ENCODE data around the gene CCL3.
"Not testable (repeated sequence)": the region's sequence is repeated elsewhere in the genome, so short reads cannot be mapped to it uniquely, and the experiment has no call there.

The CCL3 gene

GRCh38 chr17:36092230-36092629 lies 2.3 kb upstream of the CCL3 start:
- no peak for TF ChIP-seq CTCF (IDR thresholded peaks at IDR 0.05; ENCODE audit: low read depth, low read length, missing control alignments)
- H3K4me3 ChIP-seq (ENCODE audit: low read depth, low read length), result no peak overlapping the region
- DNase-seq (ENCODE audit: low read depth), result no peak

GRCh38 chr17:36089339-36089865 lies 541 bp downstream of the CCL3 start:
- no peak for TF ChIP-seq CTCF (IDR thresholded peaks at IDR 0.05; ENCODE audit: low read depth, low read length, missing control alignments)
- H3K4me3 ChIP-seq (ENCODE audit: low read depth, low read length), result peak overlapping the region; percentile 55
- no peak for DNase-seq (ENCODE audit: low read depth)

- TF ChIP-seq CTCF (IDR thresholded peaks at IDR 0.05; ENCODE audit: low read depth, low read length, missing control alignments), result no peak
- DNase-seq (ENCODE audit: low read depth), result no peak
- peak overlapping the region; percentile 55 for H3K4me3 ChIP-seq (ENCODE audit: low read depth, low read length)
Observed at GRCh38 chr17:36088670-36089338, 1.1 kb downstream of the CCL3 start.

GRCh38 chr17:36087897-36088572 lies 1.9 kb downstream of the CCL3 start:
- DNase-seq (ENCODE audit: low read depth), result not testable (repeated sequence)
- peak overlapping the region; percentile 55 for H3K4me3 ChIP-seq (ENCODE audit: low read depth, low read length)

- not testable (repeated sequence) for DNase-seq (ENCODE audit: low read depth); H3K4me3 ChIP-seq (ENCODE audit: low read depth, low read length)
Observed at GRCh38 chr17:36087471-36087870, 2.5 kb downstream of the CCL3 start.

- TF ChIP-seq CTCF (IDR thresholded peaks at IDR 0.05; ENCODE audit: low read depth, low read length, missing control alignments), result no peak
- no peak overlapping the region for H3K4me3 ChIP-seq (ENCODE audit: low read depth, low read length)
- DNase-seq (ENCODE audit: low read depth), result no peak
Observed at GRCh38 chr17:36086791-36087190, 3.2 kb downstream of the CCL3 start.

- H3K4me3 ChIP-seq (ENCODE audit: low read depth, low read length), result no peak overlapping the region
- DNase-seq (ENCODE audit: low read depth), result no peak
- TF ChIP-seq CTCF (IDR thresholded peaks at IDR 0.05; ENCODE audit: low read depth, low read length, missing control alignments), result no peak
Observed at GRCh38 chr17:36085765-36086164, 4.2 kb downstream of the CCL3 start.

- not testable (repeated sequence) for H3K4me3 ChIP-seq (ENCODE audit: low read depth, low read length); DNase-seq (ENCODE audit: low read depth)
Observed at GRCh38 chr17:36083691-36084090, 6.3 kb downstream of the CCL3 start.

GRCh38 chr17:36082482-36083120 lies 7.3 kb downstream of the CCL3 start:
- peak; percentile 80 for DNase-seq (ENCODE audit: low read depth)
- peak overlapping the region; percentile 17; the same call in 1 of the 2 replicates for H3K4me3 ChIP-seq (ENCODE audit: low read depth, low read length)

- H3K4me3 ChIP-seq (ENCODE audit: low read depth, low read length), result peak overlapping the region; percentile 17; the same call in 1 of the 2 replicates
- not testable (repeated sequence) for DNase-seq (ENCODE audit: low read depth)
Observed at GRCh38 chr17:36081681-36082471, 8.1 kb downstream of the CCL3 start.

Data from GM12864 (cell line).